ENCODE results near the gene PRICKLE3.

The PRICKLE3 gene

GRCh38 chrX:49212861-49213260 is 26.7 kb upstream of the PRICKLE3 start:
- TF ChIP-seq GATA2 (IDR thresholded peaks at IDR 0.05; ENCODE audit: low read depth, low read length) (no peak), GATA3 (IDR thresholded peaks at IDR 0.05; ENCODE audit: low read depth, low read length) (no peak)

GRCh38 chrX:49212209-49212608 is 26.0 kb upstream of the PRICKLE3 start:
- TF ChIP-seq GATA3 (IDR thresholded peaks at IDR 0.05; ENCODE audit: low read depth, low read length) (no peak), GATA2 (IDR thresholded peaks at IDR 0.05; ENCODE audit: low read depth, low read length) (no peak)

- no peak for TF ChIP-seq GATA3 (IDR thresholded peaks at IDR 0.05; ENCODE audit: low read depth, low read length)
- TF ChIP-seq GATA2 (IDR thresholded peaks at IDR 0.05; ENCODE audit: low read depth, low read length), result no peak
Measured at GRCh38 chrX:49211074-49211473, 24.9 kb upstream of the PRICKLE3 start.

- no peak for TF ChIP-seq GATA2 (IDR thresholded peaks at IDR 0.05; ENCODE audit: low read depth, low read length)
- no peak for TF ChIP-seq GATA3 (IDR thresholded peaks at IDR 0.05; ENCODE audit: low read depth, low read length)
Measured at GRCh38 chrX:49210406-49210805, 24.2 kb upstream of the PRICKLE3 start.

GRCh38 chrX:49209434-49210251 is 23.5 kb upstream of the PRICKLE3 start:
- TF ChIP-seq GATA2 (IDR thresholded peaks at IDR 0.05; ENCODE audit: low read depth, low read length) (no peak), GATA3 (IDR thresholded peaks at IDR 0.05; ENCODE audit: low read depth, low read length) (no peak)

GRCh38 chrX:49208399-49208798 is 22.2 kb upstream of the PRICKLE3 start:
- TF ChIP-seq GATA3 (IDR thresholded peaks at IDR 0.05; ENCODE audit: low read depth, low read length) (no peak), GATA2 (IDR thresholded peaks at IDR 0.05; ENCODE audit: low read depth, low read length) (no peak)

- TF ChIP-seq GATA3 (IDR thresholded peaks at IDR 0.05; ENCODE audit: low read depth, low read length) (no peak), GATA2 (IDR thresholded peaks at IDR 0.05; ENCODE audit: low read depth, low read length) (no peak)
Measured at GRCh38 chrX:49206543-49206942, 20.4 kb upstream of the PRICKLE3 start.

- no peak for TF ChIP-seq GATA3 (IDR thresholded peaks at IDR 0.05; ENCODE audit: low read depth, low read length)
- no peak for TF ChIP-seq GATA2 (IDR thresholded peaks at IDR 0.05; ENCODE audit: low read depth, low read length)
Measured at GRCh38 chrX:49205443-49205842, 19.3 kb upstream of the PRICKLE3 start.

- TF ChIP-seq GATA3 (IDR thresholded peaks at IDR 0.05; ENCODE audit: low read depth, low read length) (no peak), GATA2 (IDR thresholded peaks at IDR 0.05; ENCODE audit: low read depth, low read length) (no peak)
Measured at GRCh38 chrX:49204709-49205108, 18.5 kb upstream of the PRICKLE3 start.

- no peak for TF ChIP-seq GATA2 (IDR thresholded peaks at IDR 0.05; ENCODE audit: low read depth, low read length)
- TF ChIP-seq GATA3 (IDR thresholded peaks at IDR 0.05; ENCODE audit: low read depth, low read length), result no peak
Measured at GRCh38 chrX:49204017-49204416, 17.8 kb upstream of the PRICKLE3 start.

GRCh38 chrX:49203536-49203935 is 17.4 kb upstream of the PRICKLE3 start:
- TF ChIP-seq GATA2 (IDR thresholded peaks at IDR 0.05; ENCODE audit: low read depth, low read length), result no peak
- no peak for TF ChIP-seq GATA3 (IDR thresholded peaks at IDR 0.05; ENCODE audit: low read depth, low read length)

GRCh38 chrX:49202022-49202421 is 15.8 kb upstream of the PRICKLE3 start:
- TF ChIP-seq GATA2 (IDR thresholded peaks at IDR 0.05; ENCODE audit: low read depth, low read length), result no peak
- no peak for TF ChIP-seq GATA3 (IDR thresholded peaks at IDR 0.05; ENCODE audit: low read depth, low read length)

- TF ChIP-seq GATA2 (IDR thresholded peaks at IDR 0.05; ENCODE audit: low read depth, low read length) (no peak), GATA3 (IDR thresholded peaks at IDR 0.05; ENCODE audit: low read depth, low read length) (no peak)
Measured at GRCh38 chrX:49199906-49200771, 14.0 kb upstream of the PRICKLE3 start, which contains the start of gene SYP. Gene SYP, minus strand, starts transcription at chrX:49200193. Its CDS starts 7 bp downstream, at chrX:49200186.

- no peak for TF ChIP-seq GATA2 (IDR thresholded peaks at IDR 0.05; ENCODE audit: low read depth, low read length)
- TF ChIP-seq GATA3 (IDR thresholded peaks at IDR 0.05; ENCODE audit: low read depth, low read length), result no peak
Measured at GRCh38 chrX:49199315-49199595, 13.1 kb upstream of the PRICKLE3 start.

Data from SH-SY5Y (cell line).